Activated CD4-positive, alpha-beta T cell treated with anti-CD3 and anti-CD28 coated beads for 1 hour (primary cell): ENCODE measurements around the gene CISD2.
"Not testable (repeated sequence)": the region's sequence is repeated elsewhere in the genome, so short reads cannot be mapped to it uniquely, and the experiment has no call there.

ENCODE experiments used
- DNase-seq: peaks from one replicate; pipeline ENCODE4 v3.0.0-alpha.2; 2020

CISD2 gene

DNA sequence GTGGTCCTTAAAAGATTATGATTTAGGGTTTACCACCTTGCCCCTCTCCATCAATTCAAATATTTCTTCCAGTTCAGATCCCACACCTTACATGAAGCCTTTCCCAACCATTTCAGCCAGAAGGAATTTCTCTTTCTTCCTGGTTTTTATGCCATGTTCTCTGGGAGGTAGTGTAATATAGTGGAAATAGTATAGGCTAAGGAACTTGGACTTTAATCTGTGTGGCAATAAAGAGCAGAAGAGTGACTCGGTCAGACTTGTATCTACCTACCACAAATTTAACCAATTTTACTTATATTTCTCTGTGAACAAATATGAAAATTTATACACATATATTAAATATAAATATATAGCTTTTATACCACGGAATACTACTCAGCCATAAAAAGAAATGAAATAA, 18.4 kb upstream of the CISD2 start:
- DNase-seq: no peak

DNA sequence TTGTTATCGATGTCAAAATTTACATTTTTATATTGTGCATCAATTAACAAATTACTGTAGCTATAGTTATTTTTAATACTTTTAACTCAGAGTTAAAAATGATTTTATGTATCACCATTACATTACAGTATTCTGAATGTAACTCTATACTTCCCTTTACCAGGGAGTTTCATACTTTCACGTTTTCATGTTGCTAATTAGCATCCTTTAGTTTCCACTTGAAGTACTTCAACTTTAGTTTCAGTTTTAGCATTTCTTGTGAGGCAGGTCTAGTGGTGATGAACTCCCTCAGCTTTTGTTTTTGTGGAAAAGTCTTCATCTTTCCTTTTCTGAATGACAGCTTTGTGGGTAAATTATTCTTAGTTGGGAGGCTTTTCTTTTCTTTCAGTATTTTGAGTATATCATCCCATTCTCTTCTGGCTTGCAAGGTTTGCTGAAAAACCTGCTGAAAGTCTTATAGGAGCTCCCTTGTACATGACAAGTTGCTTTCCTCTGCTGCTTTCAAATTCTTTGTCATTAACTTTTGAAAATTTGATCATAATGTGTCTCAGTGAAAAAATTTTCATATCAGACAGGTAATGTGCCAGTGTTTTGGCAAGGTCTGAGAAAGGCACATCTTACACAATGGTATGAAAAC, 9.8 kb upstream of the CISD2 start:
- DNase-seq: no peak

DNA sequence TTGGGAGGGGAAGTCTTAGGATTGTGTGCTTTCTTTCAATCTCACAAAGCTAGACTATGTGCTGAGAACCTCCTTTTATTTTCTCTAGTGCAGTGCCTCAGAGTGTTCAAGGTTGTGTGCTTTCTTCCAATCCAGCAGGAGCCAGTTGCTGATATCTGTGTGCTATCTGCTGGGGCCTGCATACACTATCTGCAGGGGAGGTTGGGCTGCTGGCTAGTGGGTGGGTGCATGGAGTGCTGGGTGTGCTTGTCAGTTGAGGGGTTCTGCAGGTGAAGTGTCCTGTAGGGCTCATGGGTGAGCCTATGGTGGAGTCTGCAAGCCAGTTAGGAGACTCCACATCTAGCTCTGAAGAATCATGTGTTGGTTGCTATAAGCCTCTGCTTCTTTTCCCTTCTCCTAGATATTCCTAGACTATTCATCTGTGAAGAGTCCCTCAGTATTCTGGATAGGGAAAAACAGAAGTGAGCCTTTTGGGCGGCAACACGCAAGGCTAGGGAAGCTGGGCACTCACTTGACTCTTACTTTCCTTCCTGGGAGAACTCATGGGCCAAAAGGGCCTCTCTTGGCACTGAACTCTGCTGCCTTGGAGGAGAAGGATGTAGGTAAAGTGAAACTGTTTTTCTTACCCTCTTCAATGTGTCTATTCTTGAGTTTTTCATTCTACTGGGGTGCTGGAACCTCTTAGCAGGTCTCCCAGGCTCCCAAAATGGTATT, 8.0 kb upstream of the CISD2 start:
- no peak for DNase-seq

DNA sequence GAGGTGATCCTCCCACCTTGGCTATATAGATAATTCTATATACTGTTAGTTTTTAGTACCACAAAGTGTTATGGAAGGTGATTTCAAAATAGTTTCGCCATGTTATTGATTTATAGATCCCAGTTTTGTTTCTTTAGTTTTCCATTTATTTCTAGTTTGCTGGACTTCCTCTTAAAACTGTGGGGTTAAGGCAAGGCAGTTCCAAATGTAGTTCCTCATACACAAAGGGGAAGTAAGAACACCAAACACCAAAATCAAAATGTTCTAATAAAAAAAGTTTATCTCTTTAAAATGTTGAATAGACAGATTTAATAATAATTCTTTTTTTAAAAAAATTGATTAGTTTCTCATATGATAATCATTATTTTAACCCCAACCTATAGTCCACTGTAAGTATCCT, 6.8 kb upstream of the CISD2 start:
- no peak for DNase-seq

DNA sequence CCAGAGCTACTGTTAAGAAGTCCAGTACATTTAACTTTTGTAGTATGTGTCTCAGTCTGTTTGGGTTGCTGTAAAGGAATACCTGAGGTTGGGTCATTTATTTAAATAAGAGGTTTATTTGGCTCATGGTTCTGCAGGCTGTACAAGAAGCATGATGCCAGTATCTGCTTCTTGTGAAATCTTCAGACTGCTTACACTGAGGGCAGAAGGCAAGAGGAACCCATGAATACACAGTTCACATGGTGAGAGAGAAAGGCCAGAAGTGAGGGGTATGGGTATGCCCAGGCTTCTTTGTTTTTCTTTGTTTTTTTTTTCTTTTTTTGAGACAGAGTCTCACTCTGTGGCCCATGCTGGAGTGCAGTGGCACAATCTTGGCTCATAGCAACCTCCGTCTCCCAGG, 6.0 kb upstream of the CISD2 start:
- no peak for DNase-seq

DNA sequence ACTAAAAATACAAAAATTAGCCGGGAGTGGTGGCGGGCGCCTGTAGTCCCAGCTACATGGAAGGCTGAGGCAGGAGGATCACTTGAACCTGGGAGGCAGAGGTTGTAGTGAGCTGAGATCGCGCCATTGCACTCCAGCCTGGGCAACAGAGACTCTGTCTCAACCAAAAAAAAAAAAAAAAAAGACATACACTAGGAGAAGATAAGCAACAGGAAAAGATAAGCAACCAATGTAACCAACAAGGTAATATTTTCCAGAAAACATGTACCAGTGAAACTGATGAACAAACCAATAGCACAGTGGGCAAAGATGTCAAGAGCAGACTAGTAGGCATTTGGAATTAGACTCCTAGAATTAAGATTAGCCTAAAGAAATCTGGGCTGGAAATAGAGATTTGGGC, 3.5 kb upstream of the CISD2 start:
- not testable (repeated sequence) for DNase-seq

DNA sequence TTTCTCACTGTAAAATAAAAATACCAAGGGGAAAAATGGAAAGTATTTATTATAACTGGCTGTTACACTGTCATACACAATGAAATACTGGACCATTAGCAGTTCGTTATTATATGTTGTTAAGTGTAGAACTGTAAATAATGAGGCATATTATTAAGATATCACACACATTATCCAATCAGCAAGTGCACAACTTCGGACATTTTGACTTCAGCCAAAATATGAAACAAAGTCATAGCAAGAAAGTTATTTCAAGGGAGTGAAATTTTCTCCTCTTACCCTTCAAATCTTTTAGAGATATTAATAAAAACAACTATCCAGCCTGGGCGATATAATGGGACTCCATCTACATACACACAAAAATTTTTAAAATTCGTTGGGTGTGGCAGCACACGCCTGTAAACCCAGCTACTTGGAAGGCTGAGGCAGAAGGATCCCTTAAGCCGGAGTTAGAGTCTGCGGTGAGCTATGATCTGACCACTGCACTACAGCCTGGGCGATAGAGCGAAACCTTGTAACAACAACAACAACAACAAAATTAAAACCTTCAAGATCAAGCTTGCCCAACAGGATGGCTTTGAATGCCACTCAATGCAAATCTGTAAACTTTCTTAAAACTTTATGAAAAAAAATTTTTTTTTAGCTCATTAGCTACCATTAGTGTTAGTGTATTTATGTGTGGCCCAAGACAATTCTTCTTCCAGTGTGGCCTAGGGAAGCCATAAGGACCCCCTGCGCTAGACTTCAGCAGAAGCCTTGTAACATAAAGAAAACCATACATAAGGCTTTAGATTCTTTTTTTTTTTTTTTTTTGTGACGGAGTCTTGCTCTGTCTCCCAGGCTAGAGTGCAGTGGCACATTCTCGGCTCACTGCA, 1.3 kb upstream of the CISD2 start:
- no peak for DNase-seq

DNA sequence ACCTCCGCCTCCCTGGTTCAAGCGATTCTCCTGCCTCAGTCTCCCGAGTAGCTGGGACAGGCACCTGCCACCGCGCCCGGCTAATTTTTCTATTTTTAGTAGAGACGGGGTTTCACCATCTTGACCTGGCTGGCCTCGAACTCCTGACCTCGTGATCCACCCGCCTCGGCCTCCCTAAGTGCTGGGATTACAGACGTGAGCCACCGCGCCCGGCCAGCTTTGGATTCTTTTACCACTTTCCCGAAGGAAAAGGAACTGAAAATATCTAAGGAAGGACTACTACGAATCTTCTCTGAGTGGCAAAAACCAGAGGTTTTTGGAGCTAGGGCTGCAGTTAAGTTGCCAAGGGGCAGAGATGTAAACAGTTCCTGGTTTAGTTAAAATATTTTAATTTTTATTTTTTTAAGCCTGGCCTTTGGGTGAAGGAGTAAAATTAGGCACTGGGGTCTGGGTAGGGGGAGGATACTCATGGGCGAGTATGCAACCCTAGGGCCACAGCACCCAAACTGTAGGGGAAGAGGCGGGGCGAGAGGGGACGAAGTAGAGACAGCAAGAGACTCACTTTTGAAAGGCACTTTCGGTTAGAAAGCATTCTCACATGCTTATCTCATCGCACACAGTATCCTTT, 525 bp upstream of the CISD2 start:
- DNase-seq: no peak

DNA sequence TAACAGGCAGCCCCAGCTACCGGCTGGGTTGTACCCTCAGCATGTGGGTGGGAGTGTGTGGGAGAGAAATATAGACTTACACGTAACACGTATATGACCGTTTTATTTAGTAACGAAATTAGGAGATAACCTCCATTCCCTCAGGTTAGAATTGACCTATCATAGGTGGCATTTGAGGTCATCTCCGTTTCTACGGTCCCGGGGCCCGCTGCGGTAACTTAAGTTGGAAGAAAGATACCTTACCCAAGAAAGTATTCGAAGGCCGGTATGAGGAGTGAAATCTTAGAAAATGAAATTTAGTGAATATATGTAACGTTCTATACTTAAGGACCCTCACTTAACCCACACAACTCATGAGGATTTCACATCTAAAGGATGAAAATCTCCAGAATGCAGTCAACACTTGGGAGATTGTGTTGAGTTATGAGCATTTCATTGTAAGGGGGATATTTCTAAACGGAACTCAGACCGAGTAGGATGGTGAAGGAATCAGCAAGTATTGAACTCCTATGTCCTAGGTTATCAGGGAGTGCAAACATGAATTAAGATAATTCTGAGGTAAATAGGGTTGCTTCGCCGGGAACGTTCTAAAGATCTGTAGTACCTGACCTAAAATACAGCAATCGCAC, 891 bp downstream of the CISD2 start:
- DNase-seq: no peak

DNA sequence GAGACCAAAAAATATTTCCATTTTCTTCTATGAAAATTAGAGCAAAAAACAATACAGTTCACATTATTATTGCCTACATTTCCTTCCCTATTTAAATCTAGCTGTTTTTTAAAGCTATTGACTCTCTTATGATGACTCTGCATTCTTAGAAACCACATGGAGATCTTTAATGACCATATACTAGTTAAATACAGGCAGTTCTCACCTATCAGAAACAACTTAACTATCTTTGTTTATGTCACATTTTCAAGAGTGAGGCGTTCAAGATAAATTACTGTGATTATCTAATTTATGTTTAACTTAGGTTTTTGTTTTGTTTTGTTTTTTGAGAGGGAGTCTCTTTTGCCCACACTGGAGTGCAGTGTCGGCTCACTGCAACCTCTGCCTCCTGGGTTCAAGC, 3.0 kb downstream of the CISD2 start:
- DNase-seq: no peak

DNA sequence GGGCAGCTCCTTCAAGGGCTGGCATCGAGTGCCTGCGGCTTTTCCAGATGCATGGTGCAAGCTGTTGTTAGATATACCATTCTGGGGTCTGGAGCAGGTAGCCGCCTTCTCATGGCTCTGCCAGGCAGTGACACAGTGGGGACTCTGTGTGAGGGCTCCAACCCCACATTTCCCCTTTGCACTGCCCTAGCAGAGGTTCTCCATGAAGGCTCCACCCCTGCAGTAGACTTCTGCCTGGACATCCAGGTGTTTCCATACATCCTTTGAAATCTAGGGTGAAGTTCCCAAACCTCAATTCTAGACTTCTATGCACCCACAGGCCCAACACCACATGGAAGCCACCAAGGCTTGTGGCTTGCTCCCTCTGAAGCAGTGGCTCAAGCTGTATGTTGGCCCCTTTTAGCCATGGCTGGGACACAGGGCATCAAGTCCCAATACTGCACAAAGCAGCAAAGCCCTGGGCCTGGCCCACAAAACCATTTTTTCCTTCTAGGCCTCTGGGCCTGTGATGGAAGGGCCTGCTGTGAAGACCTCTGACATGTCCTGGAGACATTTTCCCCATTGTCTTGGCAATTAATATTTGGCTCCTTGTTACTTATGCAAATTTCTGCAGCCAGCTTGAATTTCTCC, 8.8 kb downstream of the CISD2 start:
- DNase-seq: not testable (repeated sequence)

DNA sequence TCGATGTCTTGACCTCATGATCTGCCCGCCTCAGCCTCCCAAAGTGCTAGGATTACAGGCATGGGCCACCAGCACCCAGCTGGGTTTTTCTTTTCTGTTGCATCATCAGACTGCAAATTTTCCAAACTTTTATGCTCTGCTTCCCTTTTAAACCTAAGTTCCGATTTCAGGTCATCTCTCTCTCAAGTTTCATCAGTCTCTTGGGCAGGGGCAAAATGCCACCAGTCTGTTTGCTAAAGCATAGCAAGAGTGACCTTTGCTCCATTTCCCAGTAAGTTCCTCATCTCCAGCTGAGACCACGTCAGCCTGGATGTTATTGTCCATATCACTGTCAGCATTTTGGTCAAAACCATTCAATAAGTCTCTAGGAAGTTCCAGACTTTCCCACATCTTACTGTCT, 9.6 kb downstream of the CISD2 start:
- DNase-seq: not testable (repeated sequence)

DNA sequence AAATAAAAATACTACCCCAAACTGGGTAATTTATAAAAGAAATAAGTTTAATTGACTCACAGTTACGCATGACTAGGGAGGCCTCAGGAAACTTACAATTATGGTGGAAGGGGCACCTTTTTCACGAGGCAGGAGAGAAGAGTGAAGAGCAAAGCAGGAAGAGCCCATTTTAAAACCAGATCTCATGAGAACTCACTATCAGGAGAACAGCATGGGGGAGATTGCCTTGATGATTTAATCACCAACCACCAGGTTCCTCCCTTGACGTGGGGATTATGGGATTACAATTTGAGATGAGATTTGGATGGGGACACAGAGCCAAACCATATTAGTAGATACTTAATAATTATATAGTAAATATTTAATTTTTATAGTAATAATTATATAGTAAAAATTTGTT, 10.1 kb downstream of the CISD2 start:
- DNase-seq: no peak

DNA sequence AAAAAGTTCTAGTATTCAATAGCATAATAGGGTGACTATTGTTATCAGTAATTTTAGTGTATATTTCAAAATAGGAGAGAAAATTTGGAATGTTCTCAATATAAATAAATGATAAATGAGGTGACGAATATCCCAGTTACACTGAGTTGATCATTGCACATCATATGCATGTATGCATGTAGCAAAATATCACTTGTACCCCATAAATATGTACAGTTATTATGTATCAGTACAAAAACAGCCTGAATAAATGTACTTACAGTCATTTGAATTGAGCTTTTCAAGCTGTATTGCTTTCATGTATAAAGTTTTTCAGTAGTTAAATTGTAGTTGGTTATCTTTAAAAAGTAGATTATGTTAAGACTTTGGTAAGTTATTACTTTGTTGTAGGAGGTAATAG, 12.6 kb downstream of the CISD2 start:
- no peak for DNase-seq

DNA sequence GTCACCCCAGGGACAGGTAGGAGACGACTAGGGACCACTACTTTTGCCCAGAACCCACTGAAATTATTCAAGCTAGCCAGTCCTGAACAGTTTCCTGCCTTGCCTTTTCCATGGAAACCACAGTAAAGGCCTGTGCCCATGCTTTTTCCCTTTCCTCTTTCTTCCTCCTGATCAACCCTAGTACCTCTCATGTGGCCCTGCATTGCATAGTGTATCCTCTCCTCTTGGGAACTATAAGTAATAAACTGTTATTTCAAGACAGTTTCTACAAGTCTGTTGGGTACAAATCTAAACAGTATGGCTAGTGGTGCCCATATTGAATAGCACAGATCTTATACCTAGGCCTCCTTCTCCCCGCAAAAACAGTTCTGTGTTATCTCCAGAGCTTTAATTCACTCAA, 14.5 kb downstream of the CISD2 start:
- no peak for DNase-seq

DNA sequence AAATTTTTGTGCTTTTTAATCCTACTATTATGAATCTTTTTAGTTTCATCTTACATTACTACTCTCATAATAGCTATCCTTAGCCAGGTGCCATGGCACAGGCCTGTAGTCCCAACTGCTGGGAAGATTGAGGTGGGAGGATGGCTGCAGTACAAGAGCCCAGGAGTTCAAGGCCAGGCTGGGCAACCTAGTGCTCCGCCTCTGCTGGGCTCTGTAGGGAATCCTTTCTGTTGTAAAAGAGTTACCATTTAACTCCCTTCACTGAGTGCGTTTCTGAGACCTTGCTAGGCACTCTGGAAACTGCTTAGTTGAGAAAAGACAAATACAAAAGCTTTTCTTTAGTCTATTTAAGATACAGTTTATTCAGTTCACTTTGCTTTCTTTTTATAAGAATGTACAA, 19.8 kb downstream of the CISD2 start:
- DNase-seq: not testable (repeated sequence)

DNA sequence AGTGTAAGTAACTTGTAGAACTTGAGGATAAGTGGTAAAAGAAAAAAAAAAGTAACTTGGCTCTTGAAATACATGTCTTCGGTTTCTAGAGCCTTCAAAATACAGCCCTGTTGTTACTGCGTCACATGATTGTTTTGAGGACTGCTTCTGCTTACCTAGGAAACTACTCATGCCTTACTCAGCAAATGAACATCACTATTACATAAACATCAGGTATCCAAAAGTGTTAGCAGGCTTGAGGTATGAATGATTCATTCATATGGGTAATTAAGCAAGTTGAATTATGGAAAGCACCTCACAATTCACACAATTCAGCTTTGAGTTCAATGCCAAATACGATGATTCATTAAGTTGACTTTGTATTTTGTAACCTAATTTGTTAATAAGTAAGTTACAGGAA, 21.1 kb downstream of the CISD2 start:
- not testable (repeated sequence) for DNase-seq

DNA sequence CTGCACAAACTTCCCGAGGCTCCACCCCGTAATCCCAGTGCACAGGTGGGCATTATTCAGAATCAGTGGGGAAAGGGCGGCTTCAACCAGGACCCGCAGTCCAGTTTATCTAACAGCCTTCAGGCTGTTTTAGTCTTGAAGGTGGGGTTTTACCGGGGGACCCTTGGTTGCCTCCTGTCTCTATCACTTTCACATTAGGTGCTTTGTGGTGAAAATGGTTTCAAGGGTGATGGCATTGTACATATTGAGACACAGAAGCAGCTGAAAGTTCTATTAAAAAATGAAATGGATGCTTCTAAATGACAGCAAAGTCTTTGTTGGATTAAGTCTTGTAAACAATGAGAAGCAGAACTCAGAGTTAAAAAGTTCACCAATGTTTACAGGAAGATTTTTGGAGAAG, 27.8 kb downstream of the CISD2 start:
- DNase-seq: not testable (repeated sequence)

DNA sequence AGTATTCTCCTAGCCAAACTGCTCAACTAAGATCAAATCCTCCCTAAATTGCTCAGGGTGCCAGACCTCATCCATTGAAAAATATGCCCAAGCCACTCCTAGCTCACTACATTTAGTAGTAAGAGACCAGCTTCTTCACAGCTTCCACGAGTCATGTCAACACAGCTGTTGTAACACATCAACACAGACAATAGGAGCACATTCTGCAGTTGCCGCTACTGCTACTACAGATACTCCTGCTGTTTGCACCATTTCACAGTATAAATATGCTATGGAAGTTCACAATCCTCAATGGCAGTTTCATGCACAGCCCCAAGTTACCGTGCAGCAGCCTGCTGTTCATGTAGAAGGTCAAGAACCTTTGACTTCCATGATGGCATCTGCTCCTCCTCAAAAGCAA, 28.8 kb downstream of the CISD2 start:
- DNase-seq: not testable (repeated sequence)

DNA sequence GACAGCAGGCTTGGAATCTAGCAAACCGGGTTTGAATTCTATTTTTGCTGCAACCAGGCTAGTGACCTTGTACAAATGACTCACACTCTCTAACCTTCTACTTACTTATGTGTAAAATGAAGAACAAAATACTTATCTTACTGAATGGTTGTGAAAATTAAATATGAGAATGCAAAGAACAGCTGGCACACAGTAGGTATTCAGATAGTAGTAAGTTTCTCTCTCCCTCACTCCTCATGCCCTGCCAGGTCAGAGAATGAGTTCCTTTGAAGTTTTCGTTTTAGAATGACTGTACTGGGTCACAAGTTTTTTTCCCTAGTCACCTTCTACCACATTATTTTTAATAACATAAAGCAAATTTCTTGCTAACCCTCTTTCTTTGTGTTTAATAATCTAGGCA, 33.0 kb downstream of the CISD2 start:
- DNase-seq: no peak

DNA sequence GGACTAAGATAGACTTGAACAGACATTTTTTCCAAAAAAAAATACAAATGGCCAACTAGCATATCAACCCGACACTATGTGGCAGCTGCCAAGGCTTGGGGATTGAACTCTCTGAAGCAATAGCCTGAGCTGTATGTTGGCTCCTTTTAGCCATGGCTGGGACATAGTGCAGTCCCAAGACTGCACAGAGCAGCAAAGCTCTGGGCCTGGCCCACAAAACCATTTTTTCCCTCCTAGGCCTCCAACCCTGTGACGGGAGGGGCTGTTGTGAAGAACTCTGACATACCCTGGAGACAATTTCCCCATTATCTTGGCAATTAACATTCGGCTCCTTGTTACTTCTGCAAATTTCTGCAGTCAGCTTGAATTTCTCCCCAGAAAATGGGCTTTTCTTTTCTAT, 50.1 kb downstream of the CISD2 start:
- DNase-seq: no peak

DNA sequence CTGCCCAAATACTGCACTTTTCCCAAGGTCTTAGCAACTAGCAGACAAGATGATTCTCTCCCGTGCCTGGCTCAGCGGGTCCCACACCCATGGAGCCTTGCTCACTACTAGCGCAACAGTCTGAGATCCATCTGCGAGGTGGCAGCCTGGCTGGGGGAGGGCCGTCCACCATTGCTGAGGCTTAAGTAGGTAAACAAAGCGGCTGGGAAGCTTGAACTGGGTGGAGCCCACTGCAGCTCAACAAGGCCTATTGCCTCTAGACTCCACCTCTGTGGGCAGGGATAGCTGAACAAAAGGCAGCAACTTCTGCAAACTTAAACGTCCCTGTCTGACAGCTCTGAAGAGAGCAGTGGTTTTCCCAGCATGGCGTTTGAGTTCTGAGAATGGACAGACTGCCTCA, 50.9 kb downstream of the CISD2 start:
- DNase-seq: not testable (repeated sequence)

DNA sequence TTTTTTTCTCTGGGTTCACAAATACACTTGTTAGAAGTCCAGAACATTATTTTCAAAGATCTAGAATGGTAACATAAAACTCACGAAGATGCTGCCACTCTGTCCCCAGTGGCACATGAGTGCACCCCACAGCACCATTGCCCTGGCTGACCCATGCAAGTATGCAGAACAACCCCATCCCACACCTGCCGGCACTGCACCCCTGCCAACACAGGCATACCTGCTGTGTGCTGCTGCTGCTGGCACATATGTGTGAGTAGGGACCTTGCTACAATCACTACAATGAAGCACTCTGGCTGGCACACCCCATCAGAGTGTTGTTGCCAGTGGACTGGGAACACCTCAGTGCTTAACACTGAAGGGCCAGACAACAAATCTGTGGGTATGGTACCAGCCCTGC, 66.9 kb downstream of the CISD2 start:
- DNase-seq: no peak
